Sciatic nerve (tissue), 2 donors: ENCODE measurements around the gene ZNF777. TPM values are rescaled to one million over a fixed set of nuclear protein-coding genes. Genes with fewer than 3 reads are reported as not detected.

Experiments
- ATAC-seq: fragments of 200-7000 bp; cut with Tn5 transposase; one replicate; pipeline ENCODE4 v1.9.1; 2020; ENCODE audit warnings: mild to moderate bottlenecking, moderate library complexity
- DNase-seq: peaks from one replicate; pipeline ENCODE4 v3.0.0-alpha.2; 2020; ENCODE audit warnings: low spot score
- intact Hi-C: fragments of 100-400 bp; cut with DNase I; formaldehyde crosslinking; loops from one replicate; pipeline ENCODE4 v1.14.2; 2022
- total RNA-seq: library from RNA; stranded (reverse); fragmentation: NEBNext Ultra II Directional; extraction: Animal tissue kit (Norgen Biotek cat#: 25700); gene quantifications from one replicate; pipeline ENCODE4 v1.2.1, GENCODE V29; 2021
- donor health status: DM: no; HTN: no; CAD: no.
- donor health status: DM: no; HTN: no; CAD: no.

The ZNF777 gene
- total RNA-seq, 1 donor from 2014 or later = 10.3 TPM

DNA sequence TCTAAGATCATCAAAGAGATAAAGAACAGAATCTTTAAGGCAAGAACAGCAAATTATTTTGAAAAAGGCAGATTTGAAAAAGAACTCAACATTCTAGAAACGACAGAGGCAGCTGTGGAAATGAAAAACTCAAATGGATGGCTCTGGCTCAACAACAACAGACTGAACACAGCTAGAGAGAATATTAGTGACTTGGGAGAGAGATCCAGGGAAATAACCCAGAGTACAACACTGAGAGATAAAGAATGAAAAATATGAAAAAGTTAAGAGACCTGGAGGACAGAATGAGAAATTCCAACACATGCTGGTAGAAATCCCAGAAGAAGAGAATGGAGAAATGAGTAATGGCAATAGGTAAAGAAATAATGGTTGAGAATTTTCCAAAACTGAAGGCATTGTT, 17.9 kb upstream of the ZNF777 start:
- no peak for DNase-seq
- intact Hi-C loops = no loop called here
- no peak for ATAC-seq

GRCh38 chr7:149477494-149478443, 16.9 kb upstream of the ZNF777 start:
- ATAC-seq = no peak
- intact Hi-C loops = no loop called here
- DNase-seq = no peak

GRCh38 chr7:149476791-149477190, 15.9 kb upstream of the ZNF777 start:
- intact Hi-C loops = no loop called here
- ATAC-seq (no peak), DNase-seq (no peak)

DNA sequence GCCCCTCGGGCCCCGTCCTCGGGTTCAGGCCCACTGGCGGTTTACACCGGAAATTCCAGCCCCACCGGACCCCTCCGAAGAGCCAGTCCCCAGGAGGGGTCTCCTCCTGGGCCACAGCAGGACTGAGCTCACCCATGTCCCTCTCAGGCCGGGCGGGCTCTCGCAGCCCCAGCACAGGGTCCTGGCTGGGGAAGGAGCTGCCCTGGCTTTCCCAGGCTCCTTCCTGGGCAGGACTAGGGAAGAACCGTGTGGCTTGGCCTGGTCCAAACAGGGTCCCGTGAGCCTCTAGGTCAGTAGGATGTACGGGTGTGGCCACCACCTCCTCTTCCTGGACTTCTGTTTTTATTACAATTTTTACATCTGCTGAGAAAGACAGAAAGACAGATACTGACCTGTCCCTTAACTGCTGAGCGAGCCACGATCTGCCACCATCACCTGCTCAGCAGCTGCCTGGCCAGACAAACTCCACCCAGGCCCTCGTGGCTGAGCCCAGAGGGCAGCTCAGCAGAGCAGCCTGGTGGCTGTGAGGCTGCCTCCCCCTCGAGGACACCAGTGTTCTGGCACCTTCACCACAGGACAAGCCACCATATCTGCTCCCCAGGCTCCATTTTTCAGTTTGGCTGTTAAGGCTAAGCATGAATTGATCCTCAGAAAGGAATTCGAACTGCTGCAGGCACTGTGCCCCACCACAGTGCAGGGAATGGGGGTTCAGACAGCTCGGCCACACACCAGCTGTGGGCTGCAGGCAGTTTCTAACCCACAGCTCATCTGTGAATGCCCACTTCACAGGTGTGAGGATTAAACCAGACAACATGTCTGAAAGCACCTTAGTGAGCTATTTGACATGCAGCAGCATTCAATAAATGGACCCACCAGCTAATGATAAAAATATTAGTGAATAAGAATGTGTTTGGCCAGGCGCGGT, 14.5 kb upstream of the ZNF777 start:
- no peak for DNase-seq
- no peak for ATAC-seq
- intact Hi-C loops = no loop called here

- DNase-seq (no peak), ATAC-seq (no peak)
- intact Hi-C loops = no loop called here
Observed at GRCh38 chr7:149474309-149475120, 13.7 kb upstream of the ZNF777 start.

DNA sequence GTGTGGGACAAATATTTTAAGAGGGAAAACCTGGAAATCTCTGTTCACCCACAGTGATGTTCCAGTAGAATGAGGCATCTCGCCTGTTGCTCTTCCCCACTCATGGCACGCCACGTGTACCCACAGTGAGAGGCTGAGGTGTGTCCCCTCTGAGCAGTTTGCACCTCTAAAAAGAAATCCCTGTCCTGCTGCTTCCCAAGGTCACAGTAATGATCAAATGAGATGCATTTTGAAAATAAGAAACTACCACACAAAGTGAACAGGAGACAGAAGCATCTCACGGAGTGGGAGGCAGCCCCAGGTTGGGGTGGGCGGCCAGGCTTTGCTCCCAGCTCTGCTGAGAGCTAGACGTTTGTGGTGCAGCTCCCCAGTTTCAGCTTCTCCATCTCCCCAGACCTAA, 12.4 kb upstream of the ZNF777 start:
- no peak for DNase-seq
- ATAC-seq = no peak
- intact Hi-C loops = no loop called here

- ATAC-seq (no peak), DNase-seq (no peak)
- intact Hi-C loops = no loop called here
Observed at GRCh38 chr7:149471289-149471953, 10.6 kb upstream of the ZNF777 start.

DNA sequence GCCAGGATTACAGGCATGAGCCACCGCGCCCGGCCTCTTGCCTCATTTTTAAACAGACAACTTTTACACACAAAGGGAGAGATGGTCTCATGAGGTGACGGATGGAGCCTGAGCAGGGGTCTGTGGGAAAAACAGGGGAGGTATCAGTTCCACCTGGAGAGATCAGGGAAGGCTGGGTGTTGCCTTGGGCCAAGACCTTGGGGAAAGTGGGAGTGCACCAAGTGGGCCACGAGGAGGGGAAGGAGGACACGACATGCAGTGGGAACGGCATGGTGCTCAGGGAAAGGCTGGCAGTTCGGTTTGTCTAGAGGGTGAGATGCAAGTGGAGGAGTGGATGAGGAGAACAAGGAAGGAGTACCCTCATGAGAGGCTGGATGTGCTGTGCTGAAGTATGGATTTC, 8.9 kb upstream of the ZNF777 start:
- intact Hi-C loops = no loop called here
- DNase-seq (no peak), ATAC-seq (no peak)

DNA sequence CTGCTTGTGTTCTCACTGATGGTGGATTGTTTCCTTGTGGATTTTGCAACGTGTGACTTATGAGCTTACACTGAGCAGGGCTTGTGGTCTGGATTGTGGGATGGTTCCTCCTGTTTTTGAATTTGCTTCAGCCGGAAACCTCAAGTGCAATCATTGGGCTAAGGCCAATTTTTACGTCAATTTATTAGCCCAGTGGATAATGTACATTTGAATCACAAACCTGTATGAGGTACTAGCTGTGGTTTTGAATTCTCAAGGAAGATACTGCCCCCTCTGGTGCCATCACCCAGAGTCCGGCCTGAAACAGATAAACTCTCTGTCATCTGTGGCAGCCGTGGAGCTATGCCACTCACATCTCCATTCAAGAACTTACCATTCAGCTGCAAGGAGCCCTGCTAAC, 7.3 kb upstream of the ZNF777 start:
- intact Hi-C loops = no loop called here
- DNase-seq = no peak
- no peak for ATAC-seq

DNA sequence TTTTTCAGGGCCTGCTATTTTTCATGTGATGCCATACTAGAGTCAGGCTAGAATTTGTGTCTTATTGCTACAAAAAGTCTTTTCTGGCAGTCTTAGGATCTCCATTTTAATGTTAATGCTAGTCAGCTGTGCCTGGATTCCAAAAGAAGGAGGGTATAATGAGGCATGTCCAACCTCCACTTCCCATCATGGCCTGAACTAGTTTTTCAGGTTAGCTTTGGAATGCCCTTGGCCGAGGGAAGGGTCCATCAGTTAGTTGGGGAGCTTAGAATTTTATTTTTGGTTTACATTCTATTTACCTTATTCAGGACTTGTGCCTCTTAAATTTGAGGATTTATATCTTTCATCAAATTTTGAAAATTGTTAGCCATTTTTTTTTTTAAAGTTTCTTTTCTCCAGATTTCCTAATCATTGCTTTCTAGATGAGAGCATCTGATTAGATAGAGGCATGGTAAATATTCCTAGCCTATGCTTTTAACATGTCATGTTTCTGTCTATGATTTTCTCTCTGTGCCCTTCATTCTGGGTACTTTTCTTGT, 6.5 kb upstream of the ZNF777 start:
- intact Hi-C loops = no loop called here
- DNase-seq (no peak), ATAC-seq (no peak)

DNA sequence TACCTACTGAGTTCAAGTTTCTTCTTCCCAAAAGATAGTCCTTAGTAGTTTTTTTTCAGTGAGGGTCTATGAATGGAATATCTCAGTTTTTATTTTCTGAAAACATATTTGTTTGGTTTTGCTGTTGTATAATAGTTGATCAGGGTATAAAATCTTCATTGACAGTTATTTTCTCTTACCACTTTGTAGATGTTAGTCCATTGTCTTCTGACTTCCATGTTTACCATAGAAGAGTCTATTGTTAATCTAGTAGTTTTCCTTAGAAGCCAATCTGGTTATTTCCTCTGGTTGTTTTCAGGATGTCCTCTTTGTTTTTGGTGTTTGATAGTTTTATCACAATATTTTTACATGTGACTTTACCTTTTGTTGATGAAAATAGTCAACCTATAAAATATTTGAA, 5.5 kb upstream of the ZNF777 start:
- intact Hi-C loops = no loop called here
- no peak for ATAC-seq

GRCh38 chr7:149463500-149464161, 2.8 kb upstream of the ZNF777 start:
- intact Hi-C loops = no loop called here
- ATAC-seq = no peak

More for the DNA sequence above, 5.5 kb upstream of the ZNF777 start:
- no peak for DNase-seq

DNA sequence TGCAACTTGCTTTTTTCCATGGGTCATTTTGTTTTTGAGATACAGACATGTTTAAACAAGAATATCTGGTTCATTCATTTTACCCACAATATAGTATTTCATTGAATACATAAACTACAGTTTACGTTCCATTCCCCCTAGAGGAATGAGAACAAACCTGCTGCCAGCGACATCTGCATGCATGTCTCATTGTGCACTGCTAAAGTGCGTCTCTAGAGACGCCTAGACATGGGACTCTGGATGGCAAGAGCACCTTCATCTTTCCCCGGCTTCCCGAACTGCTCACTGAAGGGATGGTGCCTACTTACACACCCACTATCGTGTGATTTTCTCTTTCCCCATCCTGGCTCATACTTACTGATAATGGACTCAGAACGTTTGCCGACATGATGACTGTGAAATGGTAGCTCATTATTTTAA, 1.2 kb upstream of the ZNF777 start:
- ATAC-seq (no peak), DNase-seq (no peak)
- intact Hi-C loops = no loop called here

More at GRCh38 chr7:149463500-149464161, 2.8 kb upstream of the ZNF777 start:
- DNase-seq = no peak

GRCh38 chr7:149459540-149460452, 1.1 kb downstream of the ZNF777 start:
- no peak for ATAC-seq
- intact Hi-C loops = no loop called here
- no peak for DNase-seq

DNA sequence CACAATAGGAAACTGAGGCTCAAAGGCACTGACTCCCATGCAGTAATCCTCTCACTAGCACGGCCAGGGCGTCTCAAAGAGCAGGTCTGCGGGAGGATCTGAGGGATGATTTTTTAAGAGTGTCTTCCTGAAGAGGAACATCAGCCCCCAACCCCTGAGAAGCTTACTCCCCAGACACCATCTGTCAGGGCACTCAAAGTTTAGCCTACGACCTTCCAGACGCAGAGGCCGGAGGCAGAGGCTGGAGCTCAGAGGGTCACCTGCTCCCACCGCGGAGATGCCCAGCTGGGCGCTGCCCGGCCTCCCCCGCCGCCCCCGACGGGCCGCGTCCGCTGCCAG, 1.7 kb downstream of the ZNF777 start:
- DNase-seq = no peak
- no peak for ATAC-seq
- intact Hi-C loops = no loop called here

GRCh38 chr7:149458235-149458634, 2.6 kb downstream of the ZNF777 start:
- intact Hi-C loops = no loop called here
- no peak for ATAC-seq
- DNase-seq = no peak

GRCh38 chr7:149457766-149458165, 3.1 kb downstream of the ZNF777 start:
- intact Hi-C loops = no loop called here
- DNase-seq (no peak), ATAC-seq (no peak)
